ENCODE results near the gene C1QL2.

Gene C1QL2

GRCh38 chr2:119158563-119159347 is at the start of gene C1QL2:
TSS of gene C1QL2 (minus strand) at chr2:119158751. CDS start at chr2:119158269, 482 bp downstream.
- TF ChIP-seq CTCF (IDR thresholded peaks at IDR 0.05; ENCODE audit: insufficient read depth, missing control alignments): no peak
- FAIRE-seq: no peak
- DNase-seq (ENCODE audit: insufficient read length, low spot score): no peak

- no peak for DNase-seq (ENCODE audit: insufficient read length, low spot score)
- FAIRE-seq: no peak
- TF ChIP-seq CTCF (IDR thresholded peaks at IDR 0.05; ENCODE audit: insufficient read depth, missing control alignments): no peak
Observed at GRCh38 chr2:119207447-119207846, 48.9 kb upstream of the C1QL2 start.

DNA sequence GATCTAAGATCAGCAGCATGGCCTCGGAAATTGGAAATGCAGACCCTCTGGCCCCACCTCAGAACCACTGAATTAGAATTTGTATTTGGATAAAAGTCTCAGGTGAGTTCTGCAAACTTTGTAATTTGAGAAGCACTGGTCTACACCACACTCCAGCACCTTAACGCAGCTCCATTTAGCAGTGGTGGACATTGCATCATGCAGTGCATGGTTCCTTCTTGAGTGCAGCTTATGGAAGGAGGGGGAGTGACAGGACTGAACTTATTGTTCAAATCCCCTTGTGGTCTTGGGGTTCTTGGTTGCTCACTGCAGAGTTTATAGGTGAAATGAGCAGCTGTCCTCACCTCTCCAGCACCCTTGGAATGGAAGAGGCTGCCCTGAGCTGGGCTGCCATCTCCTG is 47.6 kb upstream of the C1QL2 start:
- FAIRE-seq (no peak), DNase-seq (ENCODE audit: insufficient read length, low spot score) (no peak)
- TF ChIP-seq CTCF (IDR thresholded peaks at IDR 0.05; ENCODE audit: insufficient read depth, missing control alignments): no peak

- no peak for FAIRE-seq
- TF ChIP-seq CTCF (IDR thresholded peaks at IDR 0.05; ENCODE audit: insufficient read depth, missing control alignments): no peak
Observed at GRCh38 chr2:119205001-119205706, 46.6 kb upstream of the C1QL2 start.

DNA sequence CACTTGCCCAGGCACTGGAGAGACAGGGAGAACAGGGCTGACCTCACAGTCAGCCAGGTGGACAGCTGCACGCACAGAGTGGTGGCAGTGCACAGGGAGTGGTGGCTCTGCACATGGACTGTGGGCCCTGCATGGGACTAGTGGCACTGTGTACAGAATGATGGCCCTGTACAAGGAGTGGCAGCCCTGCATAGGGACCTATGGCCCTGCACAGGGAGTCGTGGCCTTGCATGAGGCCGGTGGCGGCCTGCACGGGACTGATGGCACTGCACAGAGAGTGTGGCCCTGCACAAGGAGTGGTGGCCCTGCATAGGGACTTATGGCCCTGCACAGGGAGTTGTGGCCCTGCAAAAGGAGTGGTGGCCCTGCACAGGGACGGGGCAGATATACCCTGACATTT is 46.0 kb upstream of the C1QL2 start:
- no peak for TF ChIP-seq CTCF (IDR thresholded peaks at IDR 0.05; ENCODE audit: insufficient read depth, missing control alignments)
- DNase-seq (ENCODE audit: insufficient read length, low spot score) (no peak), FAIRE-seq (no peak)

More at GRCh38 chr2:119205001-119205706, 46.6 kb upstream of the C1QL2 start:
- DNase-seq (ENCODE audit: insufficient read length, low spot score): no peak

GRCh38 chr2:119202610-119203310 is 44.2 kb upstream of the C1QL2 start:
- DNase-seq (ENCODE audit: insufficient read length, low spot score) (no peak), FAIRE-seq (no peak)
- no peak for TF ChIP-seq CTCF (IDR thresholded peaks at IDR 0.05; ENCODE audit: insufficient read depth, missing control alignments)

Data from D721Med (cell line).